G401 (cell line): ENCODE data around the gene PRKCE. TPM values are rescaled to one million over a fixed set of nuclear protein-coding genes. Genes with fewer than 3 reads are reported as not detected.
A peak's percentile ranks its signal among the peaks of the same experiment; 100 is the strongest.

Experiments used
- DNase-seq: peaks from one replicate; pipeline ENCODE4 v3.0.0-alpha.2; 2015; ENCODE audit warnings: low spot score
- in situ Hi-C: cut with HindIII; loops from 2 replicates; pipeline ENCODE4 v1.10.0; 2016; ENCODE audit warnings: low sequenced_read_pairs, mixed read lengths
- total RNA-seq: library from RNA; depleted of rRNA; stranded (reverse); fragments of >200 nt; shearing (Covaris generic); gene quantifications from 2 replicates; pipeline ENCODE4 v1.2.3, GENCODE V29; 2014

The PRKCE gene
- total RNA-seq, 1 experiment from 2014 or later, result 3.9 TPM

DNA sequence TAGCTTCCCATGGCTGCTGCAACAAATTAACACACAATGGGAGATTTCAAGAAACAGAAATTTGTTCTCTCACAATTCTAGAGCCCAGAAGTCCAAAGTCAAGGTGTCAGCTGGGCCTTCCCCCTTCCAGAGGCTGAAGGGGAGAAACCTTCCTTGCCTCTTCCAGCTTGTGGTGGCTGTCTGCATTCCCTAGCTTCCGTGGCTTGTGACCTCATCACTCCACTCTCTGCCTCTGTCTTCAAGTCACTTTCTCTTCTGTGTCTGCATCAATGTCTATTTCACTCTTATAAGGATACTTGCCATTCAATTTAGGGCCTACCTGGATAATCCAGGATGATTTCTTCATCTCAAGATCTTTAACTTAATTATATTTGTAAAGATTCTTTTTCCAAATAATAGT lies 23.6 kb upstream of the PRKCE start:
- in situ Hi-C loops, result loop anchor here (25.0 kb wide), 1 partner anchor 309 kb away; no protein-coding TSS in a partner anchor
- DNase-seq, result no peak

DNA sequence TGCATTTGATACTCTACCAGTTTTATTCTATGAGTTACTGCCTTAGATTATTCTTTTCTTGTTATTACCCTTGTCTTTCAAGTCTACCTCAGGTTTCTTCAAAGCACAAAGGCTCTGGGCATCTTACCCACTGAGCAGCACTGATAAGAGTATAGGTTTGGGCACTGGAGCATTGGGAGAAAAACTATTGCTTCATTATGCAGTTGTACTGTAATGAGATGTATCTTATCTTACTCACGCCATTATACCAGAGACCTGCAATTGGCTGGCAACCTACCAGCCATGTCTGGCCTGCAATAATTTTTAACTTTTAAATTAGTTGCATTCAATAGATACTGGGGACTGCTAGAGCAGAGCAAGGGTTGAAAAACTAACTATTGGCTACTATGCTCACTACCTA lies 21.5 kb upstream of the PRKCE start:
- DNase-seq, result no peak
- in situ Hi-C loops, result loop anchor here (25.0 kb wide), 1 partner anchor 307 kb away; no protein-coding TSS in a partner anchor

DNA sequence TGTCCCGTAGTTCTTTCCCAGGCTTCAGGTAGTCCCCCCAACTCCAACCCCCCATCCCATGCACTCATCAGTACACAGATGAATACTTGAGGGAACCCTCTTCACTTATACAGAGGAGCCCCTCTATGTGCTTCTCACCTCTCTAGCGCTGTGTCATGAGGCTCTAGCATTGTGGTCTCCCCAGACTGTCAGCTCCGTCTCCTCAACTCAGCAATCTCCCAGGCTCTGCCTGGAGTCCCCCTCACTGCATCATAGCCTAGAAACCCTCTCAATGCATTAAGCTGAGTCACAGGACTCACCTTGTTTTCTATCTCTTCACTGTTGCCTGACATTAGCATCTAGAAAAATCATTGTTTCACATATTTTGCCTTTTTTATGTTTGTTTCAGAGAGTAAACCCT lies 20.2 kb upstream of the PRKCE start:
- DNase-seq, result no peak
- in situ Hi-C loops, result loop anchor here (25.0 kb wide), 1 partner anchor 306 kb away; no protein-coding TSS in a partner anchor

DNA sequence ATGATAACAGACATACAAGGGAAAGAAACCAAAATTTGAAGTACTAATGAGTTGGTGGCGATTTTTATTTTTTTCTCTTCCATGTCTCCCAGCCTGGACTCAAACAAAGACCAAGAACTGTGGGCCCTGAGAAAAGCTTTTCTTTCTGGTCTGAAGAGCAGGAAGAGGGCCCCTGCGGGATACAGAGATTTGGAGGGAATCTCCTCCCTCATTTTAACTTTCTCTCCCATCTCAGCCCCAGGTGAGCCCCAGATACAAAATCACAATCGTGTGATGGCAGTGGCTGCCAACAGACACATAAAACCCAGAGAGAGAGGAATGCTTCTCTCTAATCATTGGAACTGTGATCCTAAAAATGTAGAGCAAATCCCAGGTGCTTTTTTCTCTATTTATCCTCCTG lies 19.5 kb upstream of the PRKCE start:
- no peak for DNase-seq

DNA sequence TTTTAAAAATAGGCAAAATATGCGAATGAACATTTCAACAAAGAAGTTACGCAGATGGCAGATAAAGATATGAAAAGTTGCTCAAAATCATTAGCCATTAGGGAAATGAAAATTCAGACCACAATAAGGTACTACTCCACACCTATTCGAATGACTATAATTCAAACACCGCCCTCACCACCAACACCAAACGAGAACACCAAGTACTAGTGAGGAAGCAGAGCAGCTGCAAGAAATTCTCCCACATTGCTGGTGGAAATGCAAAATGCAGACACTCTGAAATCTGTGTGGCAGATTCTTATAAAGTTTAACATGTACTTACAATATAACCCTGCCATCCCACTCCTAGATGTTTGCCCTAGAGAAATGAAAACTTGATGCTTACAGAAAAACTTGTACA lies 17.3 kb upstream of the PRKCE start:
- in situ Hi-C loops, result loop anchor here (25.0 kb wide), 1 partner anchor 303 kb away; no protein-coding TSS in a partner anchor
- no peak for DNase-seq

More for the DNA sequence above, 19.5 kb upstream of the PRKCE start:
- in situ Hi-C loops, result loop anchor here (25.0 kb wide), 1 partner anchor 305 kb away; no protein-coding TSS in a partner anchor

DNA sequence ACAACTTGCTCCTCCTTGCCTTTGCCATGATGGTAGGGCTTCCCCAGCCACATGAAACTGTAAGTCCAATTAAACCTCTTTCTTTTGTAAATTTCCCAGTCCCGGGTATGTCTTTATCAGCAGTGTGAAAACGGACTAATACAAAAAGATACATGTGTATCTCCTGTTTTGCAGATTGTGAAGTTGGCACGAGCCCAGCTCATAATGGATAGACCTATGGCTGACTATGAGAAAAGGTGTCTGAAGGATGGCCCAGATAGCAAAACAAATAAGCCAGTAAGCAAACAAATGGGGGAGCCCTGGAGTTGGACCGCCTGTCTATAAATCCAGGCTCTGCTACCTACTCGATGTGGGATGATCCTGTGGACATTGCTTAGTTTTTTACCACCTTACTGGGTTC lies 15.5 kb upstream of the PRKCE start:
- no peak for DNase-seq
- in situ Hi-C loops, result loop anchor here (25.0 kb wide), 1 partner anchor 301 kb away; no protein-coding TSS in a partner anchor

DNA sequence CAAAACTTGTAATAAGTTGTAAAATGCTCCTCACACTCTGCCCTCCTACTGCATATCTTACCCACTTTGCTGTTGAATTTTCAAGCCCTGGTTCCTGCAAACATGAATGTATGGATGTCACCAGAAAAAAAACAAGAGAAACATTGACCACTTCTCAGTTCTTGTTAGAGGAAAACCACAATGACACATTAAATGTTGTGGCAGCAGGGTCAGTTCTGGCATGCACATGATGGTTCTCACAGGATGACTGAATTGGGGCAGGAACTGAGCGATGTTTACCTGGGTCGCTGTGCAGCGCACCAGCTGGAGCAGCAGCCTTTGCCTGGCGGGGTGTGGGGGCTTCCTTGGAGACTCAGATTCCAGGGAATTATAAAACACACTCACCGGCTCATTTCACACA lies 14.0 kb upstream of the PRKCE start:
- DNase-seq, result no peak
- in situ Hi-C loops, result loop anchor here (25.0 kb wide), 1 partner anchor 300 kb away; no protein-coding TSS in a partner anchor

DNA sequence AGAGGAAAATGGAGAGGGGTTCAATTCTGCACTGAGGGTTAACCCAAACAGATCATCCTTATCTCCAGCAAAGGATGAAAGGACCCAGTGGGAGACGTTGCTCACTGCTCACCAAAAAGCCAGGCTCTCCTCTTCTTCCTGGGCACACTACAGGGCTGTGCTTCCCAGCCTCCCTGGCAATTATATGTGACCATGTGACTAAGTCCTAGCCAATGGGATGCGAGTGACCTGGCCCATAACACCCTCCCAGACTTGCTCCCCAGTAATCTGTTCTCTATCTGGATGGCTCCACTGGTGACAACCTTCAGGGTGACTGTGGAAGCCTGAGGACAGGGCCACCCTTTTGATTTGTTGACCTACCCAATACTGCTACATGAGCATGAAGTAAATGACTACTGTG lies 10.9 kb upstream of the PRKCE start:
- DNase-seq, result no peak
- in situ Hi-C loops, result loop anchor here (25.0 kb wide), 1 partner anchor 297 kb away; no protein-coding TSS in a partner anchor

DNA sequence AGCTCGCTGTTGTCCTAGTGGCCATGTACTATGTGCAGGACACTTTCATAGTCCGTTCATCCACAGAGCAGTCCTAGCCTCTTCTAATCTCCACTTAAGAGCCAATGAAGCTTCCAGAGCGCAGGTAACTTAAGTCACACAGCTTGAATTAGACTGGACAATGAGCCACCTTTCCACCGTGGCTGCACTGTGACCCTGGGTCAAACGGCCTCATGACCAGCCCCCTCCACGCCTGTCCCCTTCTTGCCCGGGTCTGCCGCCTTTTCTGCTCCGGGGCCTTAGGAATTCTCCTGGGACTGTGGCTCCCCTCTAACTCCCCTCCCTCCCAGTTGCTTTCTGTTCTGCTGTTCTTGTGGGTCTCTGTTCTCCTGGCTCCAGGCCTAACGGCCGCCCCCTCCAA lies 8.4 kb upstream of the PRKCE start:
- in situ Hi-C loops, result loop anchor here (25.0 kb wide), 1 partner anchor 294 kb away; no protein-coding TSS in a partner anchor
- DNase-seq, result no peak

DNA sequence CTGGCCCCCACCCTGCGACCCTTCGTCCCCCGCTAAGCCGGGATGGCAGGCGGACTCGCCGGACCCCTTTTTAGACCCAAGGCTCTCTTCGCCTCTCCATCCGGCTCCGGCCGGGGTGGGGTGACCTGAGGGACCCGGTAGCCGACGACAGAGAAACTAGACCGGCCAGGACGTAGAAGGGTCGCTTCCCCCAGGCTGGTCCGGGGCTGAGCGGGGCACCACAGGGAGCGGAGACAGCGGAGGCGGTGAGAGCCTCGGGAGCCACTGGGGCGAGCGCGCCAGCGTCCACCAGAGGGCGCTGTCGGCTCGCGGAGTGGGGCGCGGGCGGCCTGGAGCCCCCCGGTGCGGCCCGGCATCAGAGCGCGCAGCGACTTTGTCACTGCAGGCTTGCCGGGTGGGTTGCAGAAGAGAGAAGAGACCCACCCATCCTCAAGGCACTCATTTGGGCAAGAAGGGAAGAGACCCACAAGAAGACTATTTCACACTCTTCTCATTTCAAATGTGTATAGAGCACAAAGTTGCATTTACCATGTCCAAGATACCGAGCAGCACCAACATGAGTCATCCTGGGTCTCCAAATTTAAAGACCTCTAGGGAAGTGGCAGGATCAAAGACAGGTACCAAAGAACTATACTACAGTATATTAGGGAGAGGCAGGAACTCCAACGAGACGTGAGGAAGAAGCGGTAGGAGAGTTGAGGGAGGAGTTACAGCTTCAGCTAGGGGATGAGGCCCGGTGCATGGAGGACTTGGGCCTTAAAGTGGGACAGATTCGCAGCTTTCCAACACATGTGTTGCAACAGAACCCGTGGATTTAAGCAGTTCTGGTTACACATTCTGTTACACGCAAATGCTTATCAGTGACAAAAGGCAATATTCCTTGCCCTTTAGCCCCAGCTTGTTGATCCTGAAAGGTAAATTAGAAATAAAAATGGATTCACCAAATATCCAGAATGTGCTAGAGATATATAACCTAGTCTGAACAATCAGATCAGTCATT lies 7.6 kb upstream of the PRKCE start:
- peak; percentile 58 for DNase-seq
- in situ Hi-C loops, result loop anchor here (25.0 kb wide), 1 partner anchor 293 kb away; no protein-coding TSS in a partner anchor

DNA sequence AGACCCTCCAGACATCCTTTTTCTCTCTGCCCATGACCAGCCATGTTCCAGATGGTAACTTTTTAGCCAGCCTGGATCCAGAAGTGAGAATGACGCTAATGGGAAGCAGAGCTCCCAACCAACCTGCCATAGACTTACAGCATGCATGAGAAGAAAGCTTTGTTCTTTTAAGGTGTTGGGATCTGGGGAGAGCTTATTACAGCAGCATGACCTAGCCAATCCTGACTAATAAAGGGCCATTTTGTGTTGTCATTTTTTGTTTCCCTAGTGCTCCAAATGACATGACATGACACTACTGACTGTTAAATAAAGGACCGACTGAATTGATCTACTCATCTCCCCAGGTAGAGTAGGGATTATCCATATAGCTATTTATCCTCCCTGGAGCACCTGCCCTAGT lies 5.2 kb upstream of the PRKCE start:
- in situ Hi-C loops, result loop anchor here (25.0 kb wide), 1 partner anchor 291 kb away; no protein-coding TSS in a partner anchor
- DNase-seq, result no peak

DNA sequence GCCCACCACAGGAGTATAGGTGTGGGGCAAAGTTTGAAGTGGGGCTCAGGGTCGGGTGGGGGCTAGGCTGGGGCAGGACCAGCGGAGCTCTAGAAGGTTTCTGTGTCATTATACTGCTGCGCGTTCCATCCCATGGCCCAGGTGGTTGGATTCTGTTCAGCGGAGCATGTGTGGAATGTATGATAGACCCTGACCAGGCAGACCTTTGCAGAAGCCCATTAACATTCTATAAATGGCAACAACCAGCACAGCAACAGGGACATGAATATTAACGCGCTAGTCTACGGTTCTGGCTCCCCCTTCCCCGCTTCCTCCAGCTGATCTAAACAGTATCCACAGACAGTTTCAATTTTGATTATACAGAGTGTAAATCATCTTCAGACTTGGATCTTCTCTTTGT lies 4.1 kb upstream of the PRKCE start:
- no peak for DNase-seq
- in situ Hi-C loops, result loop anchor here (25.0 kb wide), 1 partner anchor 290 kb away; no protein-coding TSS in a partner anchor

DNA sequence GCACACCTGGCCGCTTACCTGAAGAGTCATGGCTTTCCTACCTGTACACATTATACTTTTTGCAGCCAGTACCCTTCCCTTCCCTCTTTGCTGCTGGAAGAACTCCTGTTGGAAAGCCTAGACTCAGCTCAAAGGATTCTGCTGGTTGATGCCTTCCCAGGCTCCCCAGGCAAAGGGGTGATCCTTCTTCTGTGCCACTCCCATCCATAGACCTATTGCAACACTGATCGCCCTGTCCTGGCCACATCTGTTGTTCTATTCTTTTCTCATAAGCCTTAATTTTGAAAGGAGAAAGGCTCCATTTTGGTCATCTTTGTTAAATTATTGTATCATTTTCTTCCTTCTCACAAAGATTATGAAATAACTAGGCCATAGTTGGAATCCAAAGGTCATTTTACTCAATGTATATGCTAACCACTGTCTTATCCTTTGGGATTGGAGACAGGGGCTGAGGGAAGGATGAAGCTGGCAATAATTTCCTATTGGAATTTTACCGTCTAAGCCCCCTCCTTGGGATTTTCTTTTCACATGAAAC lies 3.4 kb upstream of the PRKCE start:
- in situ Hi-C loops, result loop anchor here (25.0 kb wide), 1 partner anchor 289 kb away; no protein-coding TSS in a partner anchor
- DNase-seq, result no peak

DNA sequence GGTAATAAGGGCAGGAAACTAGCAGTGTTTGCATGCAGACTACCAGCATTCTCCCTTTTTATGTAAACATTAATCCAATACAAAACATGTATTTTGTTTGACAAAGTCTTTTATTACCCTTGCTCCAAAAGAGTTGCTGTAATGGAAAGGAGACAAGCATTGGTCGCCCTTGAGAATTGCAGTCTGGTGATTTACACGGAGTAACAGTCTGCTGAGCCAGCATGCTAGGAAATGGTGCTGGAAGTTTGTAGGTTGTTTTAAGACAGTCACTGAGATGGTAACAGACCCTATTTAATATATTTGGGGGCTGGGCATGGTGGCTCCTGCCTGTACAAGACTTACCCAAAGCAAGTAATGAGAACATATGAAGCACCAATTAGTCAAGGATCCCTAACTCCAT lies 2.8 kb upstream of the PRKCE start:
- no peak for DNase-seq
- in situ Hi-C loops, result loop anchor here (25.0 kb wide), 1 partner anchor 289 kb away; no protein-coding TSS in a partner anchor

DNA sequence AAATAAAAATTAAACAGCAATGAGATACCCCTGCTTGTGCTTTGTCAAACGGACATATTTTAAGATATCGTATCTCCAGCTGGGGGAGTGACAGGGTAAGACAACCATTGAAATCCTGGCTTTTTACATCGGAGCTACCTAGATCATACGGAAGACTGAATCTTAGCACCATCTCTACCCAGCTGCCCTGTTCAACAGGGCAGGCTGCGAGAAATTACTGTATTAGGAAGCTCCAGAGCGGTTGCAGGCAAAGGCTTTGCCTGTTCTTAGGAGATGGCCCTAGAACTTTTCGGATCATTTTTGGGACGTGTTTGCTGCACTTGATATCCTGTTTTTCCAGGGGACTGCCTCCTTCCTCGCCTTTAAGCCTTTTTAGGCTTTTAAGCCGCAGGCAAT lies 2.0 kb upstream of the PRKCE start:
- in situ Hi-C loops, result loop anchor here (25.0 kb wide), 1 partner anchor 288 kb away; no protein-coding TSS in a partner anchor

DNA sequence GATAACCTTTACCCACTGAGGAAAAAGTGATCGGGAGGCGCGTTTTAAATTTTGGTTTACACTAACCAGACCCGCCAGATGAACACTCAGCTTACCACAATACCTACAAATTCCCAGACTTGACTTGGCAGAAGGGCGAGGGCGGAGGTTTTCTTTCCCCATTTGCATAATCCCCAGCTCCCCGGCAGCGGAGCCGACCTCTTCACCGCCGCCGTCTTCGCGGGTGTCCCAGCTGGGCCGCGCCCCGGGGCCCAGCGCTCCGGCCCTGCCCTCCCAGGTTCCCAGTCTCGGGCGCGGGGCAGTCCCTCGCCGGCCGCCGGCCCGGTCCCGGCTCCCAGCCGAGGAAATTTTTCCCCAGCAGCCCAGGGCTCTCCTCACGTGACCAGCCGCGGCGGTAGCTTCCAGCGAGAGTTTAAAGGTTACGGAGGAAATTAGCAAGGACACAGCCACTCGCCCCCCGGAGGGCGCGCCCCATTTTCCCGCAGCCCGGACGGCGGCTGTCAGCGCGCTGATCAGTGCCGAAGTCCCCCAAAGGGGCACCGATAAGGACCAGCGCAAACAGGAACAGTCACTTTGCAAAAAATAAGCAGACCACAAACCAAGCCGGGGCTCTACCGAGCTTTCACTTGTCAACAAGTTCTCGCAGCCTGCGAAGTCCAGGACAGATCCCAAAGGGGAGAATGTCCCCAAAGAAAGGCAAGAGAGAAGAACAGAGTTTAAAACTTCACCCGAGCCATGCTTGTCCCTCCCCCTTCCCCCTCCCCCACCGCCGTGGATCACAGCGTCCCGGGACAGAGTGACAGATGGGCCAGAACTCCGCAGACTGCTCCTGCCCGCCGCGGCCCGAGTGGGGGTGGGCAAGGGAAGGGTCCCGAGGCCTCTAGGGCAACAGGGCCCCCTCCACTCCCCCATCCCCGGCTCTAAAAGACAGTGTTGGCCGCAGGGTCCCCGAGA lies 1.3 kb upstream of the PRKCE start:
- in situ Hi-C loops, result loop anchor here (25.0 kb wide), 1 partner anchor 287 kb away; no protein-coding TSS in a partner anchor
- DNase-seq, result peak; percentile 54

More for the DNA sequence above, 2.0 kb upstream of the PRKCE start:
- peak; percentile 69 for DNase-seq

DNA sequence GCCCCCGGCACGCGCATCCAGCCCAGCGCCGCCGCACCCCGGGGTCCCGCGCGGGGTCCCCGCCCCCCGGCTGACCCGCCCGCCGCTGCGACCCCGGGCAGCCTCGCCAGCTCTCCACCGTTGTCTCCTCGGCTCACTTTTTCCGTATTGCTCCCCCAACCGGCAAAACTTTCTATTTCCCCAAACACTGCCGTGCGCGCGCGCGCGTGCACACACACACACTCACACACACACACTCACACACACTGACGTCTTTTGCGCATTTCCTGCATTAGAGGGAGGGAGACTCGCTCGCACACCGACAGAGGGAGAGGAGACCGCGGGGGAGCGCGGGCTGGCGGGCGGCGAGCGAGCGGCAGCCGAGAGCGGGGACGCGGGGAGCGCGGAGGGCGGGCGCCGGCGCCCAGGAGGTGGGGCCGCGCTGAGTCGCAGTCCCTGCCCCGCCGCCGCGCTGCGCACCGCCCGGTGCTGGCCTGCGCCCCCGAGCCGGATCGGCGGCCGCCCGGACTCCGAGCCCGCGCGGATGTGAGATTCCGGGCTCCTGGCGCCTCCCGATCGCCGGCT lies 542 bp upstream of the PRKCE start:
- DNase-seq, result peak; percentile 90
- in situ Hi-C loops, result no loop called here
